A549 (cell line): ENCODE measurements around the gene AGBL4. TPM values are rescaled to one million over a fixed set of nuclear protein-coding genes. Genes with fewer than 3 reads are reported as not detected.

Source experiments
- ATAC-seq, 2 experiments: fragments of 200-7000 bp in 1 of 2; fragments of >200 bp in 1 of 2; cut with Nextera tagmentation in 1 of 2; cut with Tn5 transposase in 1 of 2; 3 replicates each; pipeline versions ENCODE4 v1.8.0 to v1.9.1; 2018 to 2020; ENCODE audit warnings: mild to moderate bottlenecking in 1 of 2, moderate library complexity in 1 of 2
- CTCF ChIA-PET: fragments of 300-600 bp; sonication (Branson Sonifier 250); formaldehyde crosslinking; extraction: SDS; loops from one replicate; lab custom pipeline; 2021; ENCODE audit warnings: antibody characterized with exemption, inconsistent platforms; lab: Yijun Ruan, JAX
- POLR2A ChIA-PET: fragments of 350-600 bp; formaldehyde crosslinking; extraction: SDS; loops from one replicate; lab custom pipeline; 2021; ENCODE audit warnings: antibody characterized with exemption, inconsistent platforms; lab: Yijun Ruan, JAX
- DNase-seq, 2 experiments: peaks; one replicate each; pipeline versions ENCODE4 v3.0.0 to v3.0.0-alpha.2; 2011 to 2016; ENCODE audit warnings: low read depth in 1 of 2, low spot score in 1 of 2
- FAIRE-seq: peaks from 2 replicates; lab custom pipeline; 2011; peaks lifted over from hg19 to GRCh38; lab: Jason Lieb, UNC
- H3K27ac ChIP-seq, 2 experiments: fragments of >200 bp; sonication (Bioruptor Twin); formaldehyde crosslinking; 3 replicates each; pipeline ENCODE4 v1.5.1; 2016 to 2017
- H3K4me1 ChIP-seq: fragments of >200 bp; sonication (Bioruptor Twin); formaldehyde crosslinking; 3 replicates; pipeline ENCODE4 v1.6.1; 2016
- H3K4me2 ChIP-seq: fragments of >200 bp; sonication (Bioruptor Twin); formaldehyde crosslinking; 3 replicates; pipeline ENCODE4 v1.6.1; 2016
- H3K4me3 ChIP-seq: fragments of >200 bp; sonication (Bioruptor Twin); formaldehyde crosslinking; 3 replicates; pipeline ENCODE4 v1.5.1; 2016
- H3K9me3 ChIP-seq: fragments of >200 bp; sonication (Bioruptor Twin); formaldehyde crosslinking; 3 replicates; pipeline ENCODE4 v1.6.1; 2016
- ATOH8 ChIP-seq: fragments of 250-450 bp; sonication (Bioruptor Pico); IDR thresholded peaks from 2 replicates; pipeline ENCODE4 v1.5.0; 2020; ENCODE audit warnings: low read depth, mild to moderate bottlenecking, moderate library complexity
- CTCF ChIP-seq: fragments of >200 bp; sonication (Bioruptor Twin); formaldehyde crosslinking; IDR thresholded peaks from 3 replicates; pipeline ENCODE4 v1.5.1; 2016
- EHMT2 ChIP-seq: fragments of 200-600 bp; sonication (generic); IDR thresholded peaks from 2 replicates; pipeline ENCODE4 v1.6.1; 2016; ENCODE audit warnings: antibody characterized with exemption, low read depth, mild to moderate bottlenecking, moderate library complexity
- ELK1 ChIP-seq: fragments of 150-350 bp; IDR thresholded peaks from 2 replicates; pipeline ENCODE4 v1.6.1; 2014; ENCODE audit warnings: low read depth, mild to moderate bottlenecking, low read length
- FOXS1 ChIP-seq: fragments of 250-450 bp; sonication (Bioruptor Pico); IDR thresholded peaks from 2 replicates; pipeline ENCODE4 v1.5.0; 2020; ENCODE audit warnings: mild to moderate bottlenecking, moderate library complexity
- HMGXB4 ChIP-seq: fragments of 250-450 bp; sonication (Bioruptor Pico); IDR thresholded peaks from 2 replicates; pipeline ENCODE4 v1.5.0; 2021; ENCODE audit warnings: mild to moderate bottlenecking, moderate library complexity, borderline replicate concordance
- HOXA7 ChIP-seq: fragments of 250-450 bp; sonication (Bioruptor Pico); IDR thresholded peaks from 2 replicates; pipeline ENCODE4 v1.5.0; 2020; ENCODE audit warnings: mild to moderate bottlenecking, moderate library complexity
- HOXB13 ChIP-seq: fragments of 250-450 bp; sonication (Bioruptor Pico); IDR thresholded peaks from 2 replicates; pipeline ENCODE4 v1.5.0; 2020; ENCODE audit warnings: low read depth, mild to moderate bottlenecking, moderate library complexity
- KDM5A ChIP-seq: fragments of 200-600 bp; sonication (generic); IDR thresholded peaks from 2 replicates; pipeline ENCODE4 v1.6.1; 2016; ENCODE audit warnings: antibody characterized with exemption, mild to moderate bottlenecking
- MAFK ChIP-seq: fragments of 450-650 bp; IDR thresholded peaks from 2 replicates; pipeline ENCODE4 v1.6.1; 2014; ENCODE audit not compliant: partially characterized antibody
- PHF8 ChIP-seq: fragments of 200-600 bp; sonication (generic); IDR thresholded peaks from 2 replicates; pipeline ENCODE4 v1.6.1; 2016; ENCODE audit warnings: low read depth, mild to moderate bottlenecking, antibody characterized with exemption, moderate library complexity, borderline replicate concordance
- POLR2A ChIP-seq: IDR thresholded peaks from 2 replicates; pipeline ENCODE4 v1.6.1; 2012; ENCODE audit warnings: mild to moderate bottlenecking, low read length
- POLR2AphosphoS2 ChIP-seq: conservative IDR thresholded peaks from 2 replicates; pipeline ENCODE4 v1.6.1; 2012; ENCODE audit warnings: low read length, improper control_type of control experiment, inconsistent platforms
- RAD21 ChIP-seq, 2 experiments: fragments of >200 bp in 1 of 2; sonication (Bioruptor Twin) in 1 of 2; formaldehyde crosslinking in 1 of 2; IDR thresholded peaks in 1 of 2; conservative IDR thresholded peaks in 1 of 2; 2 replicates in 1 of 2; 3 replicates in 1 of 2; pipeline ENCODE4 v1.6.1; 2012 to 2018; ENCODE audit warnings: inconsistent platforms in 1 of 2
- REST ChIP-seq: fragments of 200-600 bp; sonication (generic); IDR thresholded peaks from 2 replicates; pipeline ENCODE4 v1.6.1; 2016; ENCODE audit warnings: antibody characterized with exemption, mild to moderate bottlenecking, moderate library complexity
- TFCP2L1 ChIP-seq: fragments of 250-450 bp; sonication (Bioruptor Pico); IDR thresholded peaks from 2 replicates; pipeline ENCODE4 v1.5.0; 2021; ENCODE audit warnings: mild to moderate bottlenecking
- TP53 ChIP-seq: fragments of 250-450 bp; sonication (Bioruptor Pico); IDR thresholded peaks from 2 replicates; pipeline ENCODE4 v1.5.0; 2021; ENCODE audit warnings: mild to moderate bottlenecking, moderate library complexity
- USF2 ChIP-seq: fragments of 450-650 bp; IDR thresholded peaks from 2 replicates; pipeline ENCODE4 v1.6.1; 2014; ENCODE audit warnings: antibody characterized with exemption
- WGBS: methylation state at CpG from one replicate; pipeline ENCODE4 v1.1.6; 2017; ENCODE audit errors: missing lambda C conversion rate; 5-methylcytosine and 5-hydroxymethylcytosine counted together
- polyA plus RNA-seq, 4 experiments: library from polyadenylated mRNA; depleted of rRNA in 3 of 4; stranded (reverse); fragments of >200 nt; fragmentation: RNase III in 1 of 4; extraction: RNeasy Plus Mini Kit Qiagen cat#74134 plus additional on column Dnase treatment in 1 of 4; gene quantifications; 2 replicates in 3 of 4; 3 replicates in 1 of 4; pipeline ENCODE4 v1.2.3, GENCODE V29; 2011 to 2017

The AGBL4 gene
- polyA plus RNA-seq, 2 of the 4 experiments (the other 2 are of a cell fraction), result not detected

GRCh38 chr1:48532976-48533375 lies 1490.8 kb downstream of the AGBL4 start:
- Histone ChIP-seq H3K4me2 (no peak overlapping the region), H3K27ac (no peak overlapping the region), H3K4me1 (no peaks in the 10 kb centered on the region), H3K9me3 (no peaks in the 10 kb centered on the region)
- DNase-seq (no peak), FAIRE-seq (no peak)
- POLR2A ChIA-PET, result no interaction called here
- 0% methylated on average over 1 of the region's 1 CpG for WGBS
- no peak for TF ChIP-seq FOXS1 (CRISPR knock-in tag)
- no peak for TF ChIP-seq TP53 (CRISPR knock-in tag)
- no peak for TF ChIP-seq KDM5A
- no peak for TF ChIP-seq TFCP2L1
- no peak for TF ChIP-seq MAFK
- no peak for TF ChIP-seq CTCF
- TF ChIP-seq ELK1, result no peak
- no peak for TF ChIP-seq PHF8
- no peak for TF ChIP-seq POLR2AphosphoS2
- TF ChIP-seq HOXA7, result no peak
- no peak for TF ChIP-seq HMGXB4 (CRISPR knock-in tag)
- TF ChIP-seq, all 56 proteins: peak for 0
- no peak for ATAC-seq
- CTCF ChIA-PET, result no interaction called here
- no peak overlapping the region for H3K4me3 ChIP-seq

- H3K9me3 ChIP-seq, result no peaks in the 10 kb centered on the region
- no peak overlapping the region for H3K27ac ChIP-seq
- TF ChIP-seq KDM5A (no peak), USF2 (no peak), REST (peak; percentile 95), POLR2A (no peak), MAFK (no peak), HOXB13 (CRISPR knock-in tag) (0 out of 2 replicates have a peak, but pooled peaks have one; percentile 55), EHMT2 (peak; percentile 88), ATOH8 (CRISPR knock-in tag) (0 out of 2 replicates have a peak, but pooled peaks have one; percentile 28), HOXA7 (no peak), RAD21 (conservative IDR thresholded peaks at IDR 0.05 in 1 of 2, IDR thresholded peaks at IDR 0.05 in 1 of 2) (peak; percentile 24 to 42; a peak in 2 of 5 replicates), CTCF (peak; percentile 36), PHF8 (no peak)
- 10% methylated on average over 2 of the region's 2 CpGs for WGBS
- DNase-seq (peak; percentile 36 to 47), ATAC-seq (peak; percentile 64 to 89; a peak in 5 of 6 replicates), FAIRE-seq (no peak)
- no peaks in the 10 kb centered on the region for H3K4me1 ChIP-seq
- H3K4me2 ChIP-seq, result no peak overlapping the region
- no peak overlapping the region for H3K4me3 ChIP-seq
- CTCF ChIA-PET, result interaction anchor here (0.7 to 2.0 kb wide), 5 partner anchors 9 to 421 kb away, joined by 3 to 5 read pairs (median 3); no protein-coding TSS in a partner anchor
- POLR2A ChIA-PET, result no interaction called here
Measured at GRCh38 chr1:48530727-48531351, 1492.9 kb downstream of the AGBL4 start.
